ENCODE measurements around the gene PROSER3.

- TF ChIP-seq CTCF (conservative IDR thresholded peaks at IDR 0.05 in 1 of 2, IDR thresholded peaks at IDR 0.05 in 1 of 2; ENCODE audit: extremely low read depth in 1 of 2, insufficient read depth in 1 of 2, low read depth in 1 of 2, low read length in 2 of 2), result no peak
- no peak for TF ChIP-seq EZH2 (IDR thresholded peaks at IDR 0.05; ENCODE audit: borderline replicate concordance, low read length)
These were observed 18.3 kb downstream of the PROSER3 start for GRCh38 chr19:35776102-35776788.

All from mammary epithelial cell (primary cell).